HG03575 (cell line): ENCODE measurements around the gene SPIRE1.
"Not testable (repeated sequence)": the region's sequence is repeated elsewhere in the genome, so short reads cannot be mapped to it uniquely, and the experiment has no call there.

Experiments used
- ATAC-seq: cut with Tn5 transposase; IDR thresholded peaks from one replicate; pipeline ENCODE4 v1.9.1; 2021; ENCODE audit not compliant: unreplicated experiment, insufficient number of reproducible peaks, low FRiP score; ENCODE audit errors: extremely low read depth

Gene SPIRE1

DNA sequence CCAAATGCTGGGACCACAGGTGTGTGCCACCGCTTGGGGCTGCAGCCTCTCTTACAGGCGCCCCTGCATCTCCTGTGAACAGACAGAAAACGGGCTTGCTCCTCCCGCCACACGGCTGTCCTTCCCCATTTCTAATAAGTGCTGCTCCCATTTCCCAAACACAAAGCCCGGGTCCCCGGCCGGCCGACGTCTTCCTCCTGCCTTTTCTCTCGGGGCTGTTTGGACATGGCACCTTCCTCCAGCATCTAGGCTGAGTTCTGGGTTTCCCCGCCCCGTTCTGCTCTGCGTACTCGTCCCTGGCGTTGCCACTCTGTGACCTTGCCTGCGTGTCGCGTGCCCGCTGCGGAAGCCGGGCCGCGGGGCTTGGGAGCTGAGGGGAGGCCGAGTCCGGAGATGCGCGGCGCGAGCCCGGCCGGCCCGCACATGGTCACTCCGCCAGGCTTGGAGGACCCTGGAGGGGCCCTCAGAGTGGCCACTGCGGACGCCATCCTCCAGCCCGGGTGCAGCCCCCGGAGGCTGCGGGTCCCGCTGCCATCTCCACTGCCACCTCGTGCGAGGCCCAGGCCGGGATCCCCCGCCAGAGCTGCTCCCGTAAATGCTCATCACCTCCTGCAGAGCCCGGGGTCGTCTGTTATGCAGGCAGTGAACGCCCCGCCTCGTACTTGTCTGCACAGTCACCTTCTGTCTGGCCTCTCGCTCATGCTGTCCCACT, 223.9 kb downstream of the SPIRE1 start:
- ATAC-seq: no peak

DNA sequence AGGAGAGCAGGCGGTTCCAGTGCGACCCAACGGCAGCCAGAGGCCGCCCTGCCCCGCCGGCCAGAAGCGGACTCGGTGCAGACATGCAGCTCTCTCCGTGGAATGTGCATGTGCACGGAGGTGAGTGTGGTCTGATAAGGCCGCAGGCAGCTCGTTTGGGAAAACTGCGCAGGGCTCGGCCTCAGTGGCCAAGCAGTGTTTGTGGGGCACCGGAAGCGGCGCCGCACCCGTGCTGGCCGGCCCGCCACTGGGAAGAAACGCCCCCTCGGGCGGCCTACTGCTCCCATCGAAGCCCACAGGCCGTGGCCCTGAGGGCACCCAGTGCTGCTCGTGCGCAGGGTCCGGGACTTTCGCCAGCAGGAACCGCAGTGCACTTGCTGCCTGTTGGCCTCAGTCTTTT, 225.0 kb downstream of the SPIRE1 start:
- ATAC-seq: no peak

DNA sequence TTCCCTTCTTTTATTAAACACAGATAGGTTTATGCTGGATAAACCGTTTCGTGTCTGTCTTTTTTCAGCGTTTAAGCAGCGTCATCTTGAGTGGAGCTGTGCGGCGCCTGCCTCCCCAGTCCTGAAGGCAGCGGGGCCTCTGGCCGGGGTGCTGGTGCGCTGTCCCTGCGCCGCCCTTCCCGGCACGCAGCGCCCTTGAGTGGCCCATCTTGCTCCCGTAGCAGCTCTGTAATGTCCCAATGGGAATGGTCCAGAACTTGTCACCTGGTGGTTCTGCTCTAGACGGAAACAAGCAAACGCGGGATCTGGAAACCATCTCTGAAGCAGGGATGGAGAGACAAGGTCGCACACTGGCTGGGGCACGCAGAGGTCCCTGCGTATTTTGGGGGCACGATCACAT, 225.7 kb downstream of the SPIRE1 start:
- ATAC-seq: no peak

DNA sequence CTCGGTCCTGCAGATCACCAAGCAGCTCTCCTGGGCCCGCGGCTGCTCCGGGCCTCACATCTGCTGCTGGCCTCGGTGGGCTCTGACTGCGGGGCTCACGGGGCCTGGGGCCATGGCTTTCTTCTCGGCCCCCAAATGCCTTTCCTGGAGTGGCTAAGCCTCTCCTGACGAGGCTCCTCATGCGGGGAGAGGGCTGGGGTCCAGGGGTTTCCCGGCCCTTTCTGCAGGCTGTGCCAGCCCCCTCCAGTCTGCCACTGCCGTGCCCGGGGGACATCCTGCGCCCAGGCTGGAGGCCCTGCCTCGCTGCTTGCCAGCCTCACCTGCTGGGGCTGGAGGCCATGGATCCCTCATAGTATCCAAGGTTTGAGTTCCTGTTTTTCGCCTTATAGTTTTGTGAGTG, 226.3 kb downstream of the SPIRE1 start:
- no peak for ATAC-seq

DNA sequence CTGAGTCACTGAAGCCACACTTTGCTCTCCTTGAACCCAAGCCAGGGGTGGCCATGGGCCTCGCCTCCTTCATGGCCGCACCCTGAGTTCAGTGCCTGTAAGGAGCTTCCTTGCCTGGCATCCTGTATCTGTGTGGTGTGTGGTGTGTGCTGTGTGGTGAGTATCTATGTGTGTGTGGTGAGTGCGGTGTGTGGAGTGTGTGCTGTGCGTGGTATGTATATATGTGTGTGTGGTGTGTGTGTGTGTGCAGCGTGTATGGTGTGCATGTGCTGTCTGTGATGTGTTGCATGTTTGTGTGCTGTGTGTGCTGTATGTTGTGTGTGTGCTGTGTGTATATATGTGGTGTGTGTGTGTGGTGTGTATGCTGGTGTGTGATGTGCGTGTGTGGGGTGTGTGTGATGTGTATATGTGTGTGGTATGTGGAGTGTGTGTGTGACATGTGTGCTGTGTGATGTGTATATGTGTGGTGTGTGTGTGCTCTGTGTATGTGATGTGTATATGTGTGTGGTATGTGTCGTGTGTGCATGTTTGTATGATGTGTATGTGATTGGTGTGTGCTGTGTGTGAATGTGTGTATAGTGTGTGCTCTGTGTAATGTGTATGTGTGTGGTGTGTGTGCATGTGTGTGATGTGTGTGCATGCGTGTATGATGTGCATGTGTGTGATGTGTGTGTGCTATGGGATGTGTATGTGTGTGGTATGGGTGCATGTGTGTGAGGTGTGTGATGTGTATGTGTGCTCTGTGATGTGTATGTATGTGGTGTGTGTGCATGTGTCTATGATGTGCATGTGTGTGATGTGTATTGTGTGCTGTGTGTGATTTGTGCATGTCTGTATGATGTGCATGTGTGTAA, 227.5 kb downstream of the SPIRE1 start:
- ATAC-seq: no peak

DNA sequence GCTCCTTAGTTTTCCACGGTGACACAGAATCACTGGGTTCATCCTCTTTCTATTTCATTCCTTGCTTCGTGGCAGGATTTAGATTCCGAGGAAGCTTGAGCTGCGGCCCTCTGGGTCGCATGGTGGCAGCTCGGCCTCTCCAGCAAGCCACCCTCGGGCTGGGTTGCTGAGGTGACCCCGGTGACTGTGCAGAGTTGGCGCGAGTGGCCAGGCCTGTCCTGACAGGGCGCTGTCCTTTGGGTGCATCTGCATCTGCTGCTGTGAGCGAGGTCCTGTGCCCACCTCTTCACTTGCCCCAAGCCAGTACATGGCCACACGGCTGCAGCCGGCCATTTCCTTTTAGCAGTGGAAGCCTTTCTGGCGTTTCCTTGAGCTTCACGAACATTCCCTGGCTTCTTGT, 228.4 kb downstream of the SPIRE1 start:
- ATAC-seq: no peak

DNA sequence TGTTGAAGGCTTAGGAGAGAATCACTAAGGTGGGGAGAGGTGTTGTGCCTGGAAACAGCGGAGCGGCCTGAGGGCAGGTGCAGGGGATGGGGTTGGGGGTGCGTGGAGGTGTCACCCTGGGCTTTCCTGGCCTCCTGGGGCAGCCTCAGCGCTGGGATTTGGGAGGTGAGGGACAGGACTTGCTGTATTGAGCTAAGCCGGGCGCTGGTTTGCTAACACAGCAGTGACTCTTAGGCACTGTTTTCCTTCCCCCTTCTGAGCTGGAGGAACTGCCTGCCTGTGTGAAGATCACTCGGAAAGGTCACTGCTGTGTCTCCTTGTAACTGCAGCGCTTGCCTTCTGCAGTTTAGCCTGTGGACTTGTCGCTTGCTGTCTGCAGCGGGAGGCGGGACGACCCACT, 229.0 kb downstream of the SPIRE1 start:
- ATAC-seq: no peak

DNA sequence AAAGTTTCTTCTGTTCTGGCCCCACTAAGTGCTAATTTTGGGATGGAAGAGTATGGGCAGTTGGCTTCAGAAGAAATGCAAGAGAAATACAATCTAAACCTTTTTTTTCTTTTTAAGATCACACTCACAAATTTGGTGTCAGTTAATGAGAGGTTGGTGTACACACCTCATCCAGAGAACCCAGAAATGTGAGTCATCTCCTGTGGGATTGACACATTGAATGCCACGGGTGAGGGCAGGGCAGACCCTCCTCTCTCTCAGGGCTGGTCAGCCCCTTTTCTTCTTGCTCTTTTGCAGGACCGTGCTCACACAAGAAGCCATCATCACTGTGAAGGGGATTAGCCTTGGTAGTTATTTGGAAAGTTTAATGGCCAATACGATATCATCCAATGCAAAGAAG, 231.0 kb downstream of the SPIRE1 start:
- ATAC-seq: no peak

DNA sequence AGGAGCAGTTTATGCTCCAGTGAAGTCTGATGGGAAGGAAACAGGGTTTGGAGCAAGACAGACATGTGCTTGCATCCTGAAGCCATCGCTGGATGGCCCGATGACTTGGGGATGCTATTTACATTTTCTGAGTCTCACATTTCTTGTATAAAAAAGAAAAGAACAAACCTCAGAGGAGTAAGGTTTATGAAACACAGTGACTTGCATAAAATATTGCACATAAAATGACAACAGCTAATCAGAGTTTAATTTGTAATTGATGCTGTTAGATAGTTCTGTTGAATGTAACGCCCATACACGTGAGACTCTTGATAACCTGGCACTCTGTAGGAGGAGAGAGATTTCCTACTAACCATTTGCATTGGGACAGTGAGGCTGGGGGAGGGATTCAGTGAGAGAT, 233.7 kb downstream of the SPIRE1 start:
- ATAC-seq: no peak

DNA sequence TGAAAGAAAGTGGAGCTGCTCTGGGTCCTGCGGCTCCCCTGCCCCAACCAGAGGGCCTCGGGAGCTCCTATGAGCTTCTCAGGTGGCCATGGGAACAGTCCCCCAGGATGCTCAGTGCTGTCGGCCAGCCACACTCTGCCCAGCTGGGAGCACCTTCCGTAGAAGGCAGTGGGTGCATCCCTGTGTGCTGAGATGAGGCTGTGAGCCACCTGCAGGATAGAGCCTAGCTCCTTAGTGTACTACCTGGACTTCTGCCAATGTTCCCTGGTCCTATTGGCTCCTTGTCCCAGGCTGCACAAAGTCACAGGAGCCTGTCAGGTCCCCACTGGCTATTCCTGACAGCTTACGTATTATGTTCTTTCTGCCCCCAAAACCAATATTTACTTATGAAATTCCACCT, 234.1 kb downstream of the SPIRE1 start:
- no peak for ATAC-seq

DNA sequence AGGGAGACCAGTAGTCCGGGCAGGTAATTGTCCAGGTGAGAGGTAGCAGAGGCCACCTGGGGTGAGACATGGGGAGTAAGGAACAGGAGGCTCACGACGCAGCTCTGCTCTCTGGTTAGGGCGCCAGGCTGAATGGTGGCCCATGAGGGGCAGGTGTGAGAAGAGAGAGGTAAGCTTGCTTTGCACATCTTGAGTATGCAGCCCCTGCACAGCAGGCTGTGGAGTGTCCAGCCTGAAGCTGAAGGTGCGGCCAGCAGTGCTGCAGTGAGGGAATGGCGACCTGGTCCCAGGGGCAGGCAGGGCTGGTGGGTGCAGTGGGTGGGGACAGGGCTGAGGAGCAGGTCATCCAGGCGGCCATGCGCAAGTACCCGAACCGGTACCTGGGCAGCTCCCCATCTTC, 234.5 kb downstream of the SPIRE1 start:
- ATAC-seq: no peak

DNA sequence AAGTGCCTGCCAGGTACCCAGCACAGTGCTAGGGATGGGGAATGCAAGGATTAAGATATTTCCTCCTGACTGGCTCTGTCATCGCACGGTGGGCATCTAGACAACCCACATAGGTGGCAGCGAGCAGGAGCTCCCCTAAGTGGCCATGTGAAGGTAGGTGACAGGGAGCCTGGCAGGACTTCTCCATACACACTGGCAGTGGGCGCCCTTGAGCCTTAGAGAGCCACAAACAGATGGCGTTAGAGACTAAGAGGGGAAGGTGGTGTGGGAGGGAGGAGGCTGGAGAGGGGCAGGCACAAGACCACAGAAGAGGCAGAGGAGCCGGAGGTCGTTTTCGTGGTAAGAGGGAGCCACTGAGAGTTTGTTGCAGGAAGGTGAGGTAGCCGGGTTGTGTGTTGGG, 235.0 kb downstream of the SPIRE1 start:
- no peak for ATAC-seq

DNA sequence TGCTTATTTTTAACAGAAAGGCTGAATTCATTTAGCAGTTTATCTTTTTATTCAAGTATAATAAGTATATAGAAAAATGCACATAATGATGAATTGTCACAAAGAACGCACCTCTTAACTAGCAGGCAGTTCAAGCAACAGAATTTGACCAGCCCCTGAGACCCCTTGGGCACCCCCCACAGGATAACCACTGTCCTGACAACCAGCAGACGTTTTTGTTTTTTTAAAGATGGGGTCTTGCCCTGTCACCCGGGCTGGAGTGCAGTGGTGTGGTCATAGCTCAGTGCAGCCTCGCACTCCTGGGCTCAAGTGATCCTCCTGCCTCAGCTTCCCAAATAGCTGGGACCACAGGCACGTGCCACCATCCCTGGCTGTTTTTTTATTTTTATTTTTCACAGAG, 236.2 kb downstream of the SPIRE1 start:
- no peak for ATAC-seq

DNA sequence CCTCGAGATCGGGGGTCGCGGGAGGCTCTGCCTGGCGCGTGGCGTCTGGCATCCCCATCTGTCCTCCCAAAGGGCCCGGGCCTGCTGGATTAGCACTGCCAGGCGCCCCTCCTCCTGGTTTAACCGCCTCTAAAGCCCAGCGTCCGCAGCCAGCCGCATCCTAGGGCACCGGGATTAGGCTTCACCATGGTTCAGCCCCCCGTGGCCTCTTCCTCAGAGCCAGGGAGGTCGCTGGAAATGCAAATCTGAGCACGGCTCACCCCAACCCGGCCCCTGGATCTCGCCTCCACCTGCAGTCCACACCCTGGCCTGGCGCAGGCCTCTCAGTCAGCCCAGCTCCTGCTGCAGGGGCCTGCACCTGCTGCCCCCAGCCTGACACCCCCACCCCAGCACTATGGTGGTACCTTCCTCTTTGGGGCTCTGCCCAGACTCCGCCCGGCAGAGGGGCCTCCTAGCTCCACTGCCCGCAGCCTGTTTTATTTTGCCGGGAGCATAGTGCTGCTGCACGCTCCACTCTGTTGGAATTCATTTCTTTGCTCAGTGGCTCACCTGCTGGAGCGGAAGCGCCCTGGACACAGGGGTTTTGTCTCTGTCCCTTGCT, 237.0 kb downstream of the SPIRE1 start:
- ATAC-seq: no peak

DNA sequence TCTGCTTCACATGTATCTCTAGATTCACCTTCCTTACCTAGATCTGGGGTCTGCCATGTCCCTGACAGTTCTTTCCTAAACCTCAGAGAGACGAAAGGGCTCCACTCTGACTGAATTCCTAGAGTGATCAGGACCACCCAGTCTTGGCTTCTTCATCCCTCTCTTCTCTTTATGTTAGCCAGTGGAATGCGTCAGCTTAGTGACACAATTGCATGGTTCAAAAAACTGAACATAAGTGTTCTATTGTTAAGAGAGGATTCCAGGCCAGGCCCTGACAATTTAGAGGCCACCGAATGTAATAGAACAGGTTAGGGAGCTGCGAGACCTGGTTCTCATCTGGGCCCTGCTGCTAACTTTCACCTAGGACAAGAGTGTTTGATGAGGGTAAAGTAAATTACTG, 240.2 kb downstream of the SPIRE1 start:
- no peak for ATAC-seq

DNA sequence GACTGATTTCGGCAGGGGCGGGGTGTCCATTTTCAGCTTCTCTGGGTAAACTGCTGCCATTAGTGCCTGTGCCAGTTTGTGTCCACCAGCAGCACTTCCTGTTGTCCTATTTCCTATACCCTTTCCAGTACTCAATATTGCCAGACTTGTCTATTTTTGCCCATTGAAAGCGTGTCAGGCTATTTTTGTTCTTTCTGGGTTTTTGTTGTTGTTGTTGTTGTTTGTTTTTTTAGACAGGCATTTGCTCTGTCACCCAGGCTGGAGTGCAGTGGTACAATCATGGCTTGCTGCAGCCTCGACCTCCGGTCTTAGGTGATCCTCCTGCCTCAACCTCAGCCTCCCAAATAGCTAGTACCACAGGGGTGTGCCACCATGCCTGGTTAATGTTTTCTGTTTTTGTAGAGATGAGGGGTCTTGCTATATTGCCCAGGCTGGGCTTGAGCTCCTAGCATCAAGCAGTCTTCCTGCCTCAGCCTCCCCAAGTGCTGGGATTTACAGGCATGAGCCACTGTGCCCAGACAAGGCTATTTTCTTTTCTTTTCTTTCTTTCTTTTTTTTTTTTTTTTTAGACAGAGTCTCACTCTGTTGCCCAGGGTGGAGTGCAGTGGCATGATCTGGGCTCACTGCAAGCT, 241.7 kb downstream of the SPIRE1 start:
- no peak for ATAC-seq

DNA sequence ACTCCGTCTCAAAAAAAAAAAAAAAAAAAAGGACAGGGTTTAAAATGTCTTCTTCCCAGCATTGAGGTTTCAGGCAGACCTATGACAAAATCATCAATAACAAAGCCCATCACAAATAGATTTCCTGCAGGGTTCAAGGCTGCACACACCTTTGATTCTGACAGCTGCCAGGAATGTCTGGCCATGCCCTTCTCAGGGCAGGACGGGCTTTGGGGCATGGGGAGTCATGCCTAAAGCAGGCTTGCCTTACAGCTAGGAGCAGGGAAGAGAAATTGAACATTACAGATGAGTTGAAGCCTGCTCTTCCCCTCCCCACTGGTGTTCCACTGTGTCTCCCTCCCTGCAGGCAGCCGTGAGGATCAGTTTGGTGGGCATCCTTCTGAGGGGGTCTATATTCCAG, 246.5 kb downstream of the SPIRE1 start:
- ATAC-seq: no peak

DNA sequence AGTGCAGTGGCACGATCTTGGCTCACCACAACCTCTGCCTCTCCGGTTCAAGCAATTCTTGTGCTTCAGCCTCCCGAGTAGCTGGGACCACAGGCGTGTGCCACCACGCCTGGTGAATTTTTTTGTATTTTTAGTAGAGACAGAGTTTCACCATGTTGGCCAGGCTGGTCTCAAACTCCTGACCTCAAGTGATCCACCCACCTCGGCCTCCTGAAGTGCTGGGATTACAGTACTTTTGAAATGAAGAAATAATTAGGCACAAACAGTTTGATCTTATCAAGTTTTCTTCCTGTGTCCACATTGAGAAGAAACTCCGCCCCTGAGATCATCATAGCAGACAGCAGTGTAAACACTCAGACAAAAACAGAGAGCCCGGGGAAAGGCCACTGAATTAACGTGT, 247.2 kb downstream of the SPIRE1 start:
- not testable (repeated sequence) for ATAC-seq

DNA sequence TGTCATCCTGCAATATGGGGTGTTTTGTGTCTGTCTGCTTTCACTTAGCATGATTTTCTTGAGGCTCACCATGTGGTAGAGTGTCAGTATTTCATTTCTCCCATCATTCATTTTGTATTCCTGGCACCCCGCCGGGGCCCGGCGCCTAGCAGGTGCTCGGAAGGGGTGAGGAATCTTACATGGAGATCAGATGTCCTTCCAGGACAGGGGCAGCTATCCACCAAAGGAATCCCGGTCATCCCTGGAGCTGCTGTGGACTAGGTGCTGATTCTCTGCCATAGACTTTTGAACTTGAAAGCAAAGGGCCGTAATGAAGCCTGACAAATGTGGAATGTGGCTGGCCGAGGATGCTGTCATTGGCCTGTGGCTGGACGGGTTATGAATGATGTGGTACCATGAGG, 247.8 kb downstream of the SPIRE1 start:
- ATAC-seq: no peak

DNA sequence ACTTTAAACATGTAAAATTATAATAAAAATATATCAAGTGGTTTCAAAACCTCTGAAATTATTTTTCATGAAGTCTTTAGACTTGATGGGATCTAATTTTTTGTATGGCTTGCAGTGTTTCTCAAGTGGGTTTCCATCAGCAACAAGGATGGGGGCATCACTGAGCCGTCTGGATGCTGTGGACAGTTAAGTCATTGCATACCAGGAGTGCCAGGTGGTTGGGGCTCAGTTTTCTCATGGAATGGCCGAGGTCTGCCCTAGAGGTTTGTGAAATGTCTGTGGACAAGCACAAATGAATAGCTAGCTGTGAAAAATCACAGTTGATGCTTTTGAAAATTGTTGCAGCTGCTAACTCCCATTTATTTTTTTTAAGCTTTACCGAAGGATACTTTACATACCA, 248.4 kb downstream of the SPIRE1 start:
- ATAC-seq: no peak
